B cell (primary cell): ENCODE results near the gene SMCO2. TPM values are rescaled to one million over a fixed set of nuclear protein-coding genes. Genes with fewer than 3 reads are reported as not detected.

Experiments
- ATAC-seq: fragments of 200-7000 bp; cut with Tn5 transposase; one replicate; pipeline ENCODE4 v1.10.0; 2021; ENCODE audit warnings: low read depth, mild to moderate bottlenecking, moderate number of reproducible peaks, moderate library complexity
- CTCF ChIA-PET: fragments of 350-600 bp; sonication (Branson Sonifier 250); formaldehyde crosslinking; loops from one replicate; lab custom pipeline; 2021; ENCODE audit warnings: antibody characterized with exemption, inconsistent platforms; lab: Charles Lee
- POLR2A ChIA-PET: fragments of 350-600 bp; sonication (Branson Sonifier 250); formaldehyde crosslinking; loops from one replicate; lab custom pipeline; 2021; ENCODE audit warnings: antibody characterized with exemption; lab: Charles Lee
- DNase-seq: peaks from one replicate; pipeline ENCODE4 v3.0.0; 2013
- H2AFZ ChIP-seq: 2 replicates; pipeline ENCODE4 v1.6.1; 2012; ENCODE audit warnings: mild to moderate bottlenecking, low read depth, low read length; ENCODE audit not compliant: insufficient read depth, poor library complexity, severe bottlenecking
- H3K27ac ChIP-seq, 2 donors: 1 replicate in 1 of 2; 2 replicates in 1 of 2; pipeline ENCODE4 v1.5.1; 2012 to 2013; ENCODE audit warnings: low read length in 2 of 2, mild to moderate bottlenecking in 2 of 2, moderate library complexity in 1 of 2
- H3K27me3 ChIP-seq, 4 experiments: fragments of 200-600 bp in 1 of 4; sonication (generic) in 1 of 4; replicated peaks in 1 of 4; 1 replicate in 2 of 4; 2 replicates in 2 of 4; pipeline versions ENCODE4 v1.6.1 to v1.7.0; 2013 to 2016; ENCODE audit warnings: low read length in 3 of 4, mild to moderate bottlenecking in 2 of 4, mixed read lengths in 1 of 4, moderate library complexity in 1 of 4; ENCODE audit not compliant: insufficient read depth in 4 of 4, control insufficient read depth in 3 of 4; ENCODE audit errors: control extremely low read depth in 1 of 4
- H3K36me3 ChIP-seq, 2 experiments: replicated peaks in 1 of 2; 1 replicate in 1 of 2; 2 replicates in 1 of 2; pipeline versions ENCODE4 v1.6.1 to v1.7.1; 2013; ENCODE audit warnings: low read length in 1 of 2; ENCODE audit not compliant: insufficient read depth in 2 of 2, control insufficient read depth in 1 of 2; ENCODE audit errors: control extremely low read depth in 1 of 2, extremely low read depth in 1 of 2
- H3K4me1 ChIP-seq, 2 donors: fragments of 200-600 bp in 1 of 2; sonication (generic) in 1 of 2; 1 replicate in 1 of 2; 2 replicates in 1 of 2; pipeline versions ENCODE4 v1.5.1 to v1.6.1; 2013 to 2017; ENCODE audit warnings: low read length in 2 of 2; ENCODE audit not compliant: control insufficient read depth in 2 of 2, insufficient read depth in 2 of 2
- H3K4me2 ChIP-seq: replicated peaks from 2 replicates; pipeline ENCODE3; 2012; ENCODE audit warnings: mild to moderate bottlenecking, low read depth, low read length; ENCODE audit not compliant: poor library complexity, severe bottlenecking
- H3K4me3 ChIP-seq, 5 experiments: fragments of 200-600 bp in 1 of 5; sonication (generic) in 1 of 5; 1 replicate in 3 of 5; 2 replicates in 2 of 5; pipeline versions ENCODE4 v1.5.1 to v1.7.0; 2011 to 2016; ENCODE audit warnings: low read length in 4 of 5, mild to moderate bottlenecking in 4 of 5, low read depth in 2 of 5, control low read depth in 1 of 5, moderate library complexity in 1 of 5; ENCODE audit not compliant: insufficient read depth in 1 of 5; ENCODE audit errors: control extremely low read depth in 1 of 5, extremely low read depth in 1 of 5
- H3K79me2 ChIP-seq: fragments of 200-600 bp; sonication (generic); one replicate; pipeline ENCODE4 v1.6.0; 2016; ENCODE audit warnings: low read length; ENCODE audit not compliant: control insufficient read depth, insufficient read depth
- H3K9ac ChIP-seq: fragments of 200-600 bp; sonication (generic); 2 replicates; pipeline ENCODE4 v1.6.1; 2017; ENCODE audit warnings: mild to moderate bottlenecking, low read length, moderate library complexity
- H3K9me3 ChIP-seq, 3 donors: one replicate each; pipeline versions ENCODE4 v1.6.1 to v1.7.1; 2013; ENCODE audit warnings: low read length in 2 of 3; ENCODE audit not compliant: control insufficient read depth in 2 of 3, insufficient read depth in 1 of 3; ENCODE audit errors: control extremely low read depth in 1 of 3
- H4K20me1 ChIP-seq: 2 replicates; pipeline ENCODE4 v1.6.0; 2012; ENCODE audit warnings: mild to moderate bottlenecking, low read length; ENCODE audit not compliant: insufficient read depth, control insufficient read depth, poor library complexity, severe bottlenecking
- H3K27ac Mint-ChIP-seq: one replicate; pipeline ENCODE4 v1.8.0; 2021; ENCODE audit warnings: mixed read lengths
- H3K27me3 Mint-ChIP-seq: one replicate; pipeline ENCODE4 v1.8.0; 2021; ENCODE audit warnings: mixed read lengths
- H3K4me1 Mint-ChIP-seq: one replicate; pipeline ENCODE4 v1.8.0; 2021; ENCODE audit warnings: mixed read lengths
- H3K4me3 Mint-ChIP-seq: one replicate; pipeline ENCODE4 v1.8.0; 2021; ENCODE audit warnings: mixed read lengths
- H3K9me3 Mint-ChIP-seq: one replicate; pipeline ENCODE4 v1.8.0; 2022; ENCODE audit warnings: mixed read lengths; ENCODE audit not compliant: insufficient read depth
- EZH2 ChIP-seq: IDR thresholded peaks from 2 replicates; pipeline ENCODE4 v1.6.1; 2012; ENCODE audit warnings: borderline replicate concordance, low read depth, mild to moderate bottlenecking, moderate library complexity, low read length; ENCODE audit not compliant: insufficient read depth, poor library complexity, severe bottlenecking
- WGBS: methylation state at CpG from one replicate; pipeline ENCODE4 v1.1.5; 2013; ENCODE audit warnings: missing lambda C conversion rate; ENCODE audit not compliant: insufficient coverage; 5-methylcytosine and 5-hydroxymethylcytosine counted together
- intact Hi-C: fragments of 100-400 bp; cut with micrococcal nuclease; formaldehyde crosslinking; loops from one replicate; pipeline ENCODE4 v1.10.0; 2022
- polyA plus RNA-seq: library from polyadenylated mRNA; depleted of rRNA; stranded (reverse); fragments of >200 nt; gene quantifications from 2 replicates; pipeline ENCODE4 v1.2.3, GENCODE V29; 2012
- total RNA-seq, 2 donors: library from RNA; stranded (reverse); fragments of 120-200 nt in 1 of 2; gene quantifications; 1 replicate in 1 of 2; 2 replicates in 1 of 2; pipeline versions ENCODE4 v1.2.3 to v1.2.4, GENCODE V29; 2013 to 2022
- TF ChIP-seq, protein P1 (sequence below): fragments of 200-600 bp; IDR thresholded peaks from one replicate; pipeline ENCODE4 v1.8.0; 2022; ENCODE audit warnings: antibody characterized with exemption, mild to moderate bottlenecking

SMCO2 gene
- total and polyA plus RNA-seq, 2 donors (not counting 1 experiment from before 2014, with no cell fraction given) = 0.15 TPM; not detected in 1

DNA sequence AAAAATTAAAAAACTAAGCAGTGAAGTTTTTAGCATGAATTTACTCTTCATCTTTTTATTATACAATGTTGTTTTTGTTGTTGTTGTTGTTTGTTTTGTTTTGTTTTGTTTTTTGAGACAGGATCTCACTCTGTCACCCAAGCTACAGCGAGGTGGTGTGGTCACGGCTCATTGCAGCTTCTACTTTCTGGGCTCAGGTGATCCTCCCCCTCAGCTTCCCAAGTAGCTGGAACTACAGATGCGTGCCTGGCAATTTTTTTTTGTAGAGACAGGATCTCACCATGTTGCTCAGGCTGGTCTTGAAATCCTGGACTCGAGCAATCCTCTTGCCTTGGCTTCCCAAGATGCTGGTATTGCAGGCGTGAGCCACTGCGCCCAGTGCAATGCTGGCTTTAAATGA is 88.8 kb downstream of the SMCO2 start:
- Histone ChIP-seq H3K9me3 (no peaks in the 10 kb centered on the region), H3K27me3 (no peaks in the 10 kb centered on the region), H3K4me3 (no peak overlapping the region), H3K4me2 (peak overlapping the region; percentile 60), H2AFZ (no peak overlapping the region), H3K79me2 (peaks cover 19% of the 10 kb centered on the region), H3K9ac (no peak overlapping the region), H3K27ac (no peak overlapping the region), H3K36me3 (no peaks in the 10 kb centered on the region), H4K20me1 (no peaks in the 10 kb centered on the region), H3K4me1 (peaks cover 62% of the 10 kb centered on the region in 2 donors)
- no peak for TF ChIP-seq EZH2
- TF ChIP-seq, protein P1, sequence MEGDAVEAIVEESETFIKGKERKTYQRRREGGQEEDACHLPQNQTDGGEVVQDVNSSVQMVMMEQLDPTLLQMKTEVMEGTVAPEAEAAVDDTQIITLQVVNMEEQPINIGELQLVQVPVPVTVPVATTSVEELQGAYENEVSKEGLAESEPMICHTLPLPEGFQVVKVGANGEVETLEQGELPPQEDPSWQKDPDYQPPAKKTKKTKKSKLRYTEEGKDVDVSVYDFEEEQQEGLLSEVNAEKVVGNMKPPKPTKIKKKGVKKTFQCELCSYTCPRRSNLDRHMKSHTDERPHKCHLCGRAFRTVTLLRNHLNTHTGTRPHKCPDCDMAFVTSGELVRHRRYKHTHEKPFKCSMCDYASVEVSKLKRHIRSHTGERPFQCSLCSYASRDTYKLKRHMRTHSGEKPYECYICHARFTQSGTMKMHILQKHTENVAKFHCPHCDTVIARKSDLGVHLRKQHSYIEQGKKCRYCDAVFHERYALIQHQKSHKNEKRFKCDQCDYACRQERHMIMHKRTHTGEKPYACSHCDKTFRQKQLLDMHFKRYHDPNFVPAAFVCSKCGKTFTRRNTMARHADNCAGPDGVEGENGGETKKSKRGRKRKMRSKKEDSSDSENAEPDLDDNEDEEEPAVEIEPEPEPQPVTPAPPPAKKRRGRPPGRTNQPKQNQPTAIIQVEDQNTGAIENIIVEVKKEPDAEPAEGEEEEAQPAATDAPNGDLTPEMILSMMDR = no peak
- no peak for DNase-seq
- no peak for ATAC-seq
- ChIA-PET POLR2A (no interaction called here), CTCF (no interaction called here)
- peaks cover 69% of the 10 kb centered on the region for H3K4me1 Mint-ChIP-seq
- H3K9me3 Mint-ChIP-seq = no peaks in the 10 kb centered on the region
- no peak overlapping the region for H3K4me3 Mint-ChIP-seq
- 79% methylated on average over 3 of the region's 6 CpGs for WGBS
- H3K27ac Mint-ChIP-seq = no peak overlapping the region
- H3K27me3 Mint-ChIP-seq = peaks cover 7% of the 10 kb centered on the region
- intact Hi-C loops = no loop called here

GRCh38 chr12:27537855-27538675 is 91.5 kb downstream of the SMCO2 start:
- Mint-ChIP-seq H3K4me3 (peak overlapping the region; percentile 67), H3K27ac (no peak overlapping the region), H3K9me3 (no peaks in the 10 kb centered on the region), H3K4me1 (peaks cover 65% of the 10 kb centered on the region), H3K27me3 (peaks cover 13% of the 10 kb centered on the region)
- no peak for TF ChIP-seq EZH2
- TF ChIP-seq, protein P1 = no peak
- no peak overlapping the region for H2AFZ ChIP-seq
- DNase-seq = no peak
- H3K36me3 ChIP-seq = no peaks in the 10 kb centered on the region
- H3K4me3 ChIP-seq = no peak overlapping the region
- no peak overlapping the region for H3K9ac ChIP-seq
- peaks cover 40% of the 10 kb centered on the region for H3K79me2 ChIP-seq
- H4K20me1 ChIP-seq = no peaks in the 10 kb centered on the region
- peaks cover 46 to 48% of the 10 kb centered on the region in 2 donors for H3K4me1 ChIP-seq
- intact Hi-C loops = no loop called here
- no peaks in the 10 kb centered on the region for H3K9me3 ChIP-seq
- POLR2A ChIA-PET = no interaction called here
- WGBS = 58% methylated on average over 4 of the region's 8 CpGs
- H3K27me3 ChIP-seq = no peaks in the 10 kb centered on the region
- CTCF ChIA-PET = no interaction called here
- peak overlapping the region; percentile 36 for H3K4me2 ChIP-seq
- no peak overlapping the region for H3K27ac ChIP-seq
- ATAC-seq = no peak
